Neural cell (in vitro differentiated cells): ENCODE data around the gene SULF2. TPM values are rescaled to one million over a fixed set of nuclear protein-coding genes. Genes with fewer than 3 reads are reported as not detected.

Experiments used
- H2AFZ ChIP-seq: fragments of 200-600, 300-800 bp; sonication (generic), shearing (Covaris generic); 2 replicates; pipeline ENCODE4 v1.6.0; 2014; ENCODE audit warnings: low read depth, mild to moderate bottlenecking, antibody characterized with exemption, low read length, moderate library complexity
- H3F3A ChIP-seq: fragments of 200-600 bp; shearing (Covaris generic); 2 replicates; pipeline ENCODE4 v1.6.1; 2016; ENCODE audit warnings: mild to moderate bottlenecking, moderate library complexity, mixed read lengths, antibody characterized with exemption, low read length; ENCODE audit not compliant: insufficient read depth, poor library complexity, severe bottlenecking
- H3K27ac ChIP-seq: fragments of 200-600, 300-800 bp; sonication (generic), shearing (Covaris generic); 2 replicates; pipeline ENCODE4 v1.5.1; 2014; ENCODE audit warnings: mild to moderate bottlenecking, low read length, moderate library complexity
- H3K27me3 ChIP-seq: fragments of 300-800, 200-600 bp; sonication (generic), shearing (Covaris generic); 2 replicates; pipeline ENCODE4 v1.6.0; 2014; ENCODE audit warnings: mild to moderate bottlenecking, low read depth, low read length, moderate library complexity; ENCODE audit not compliant: insufficient read depth
- H3K36me3 ChIP-seq: fragments of 300-800, 200-600 bp; sonication (generic), shearing (Covaris generic); 2 replicates; pipeline ENCODE4 v1.5.1; 2014; ENCODE audit warnings: mild to moderate bottlenecking, antibody characterized with exemption, low read length, moderate library complexity; ENCODE audit not compliant: insufficient read depth
- H3K4me2 ChIP-seq: fragments of 300-800, 200-600 bp; sonication (generic), shearing (Covaris generic); 2 replicates; pipeline ENCODE4 v1.6.0; 2014; ENCODE audit warnings: mild to moderate bottlenecking, low read length
- H3K4me3 ChIP-seq: fragments of 300-800, 200-600 bp; sonication (generic), shearing (Covaris generic); 2 replicates; pipeline ENCODE4 v1.5.1; 2014; ENCODE audit warnings: mild to moderate bottlenecking, low read length, moderate library complexity
- H3K79me2 ChIP-seq: fragments of 200-600 bp; shearing (Covaris generic); replicated peaks from 2 replicates; pipeline ENCODE4 v1.6.0; 2014; ENCODE audit warnings: mild to moderate bottlenecking, low read length, moderate library complexity; ENCODE audit not compliant: insufficient read depth
- H3K9ac ChIP-seq: fragments of 300-800, 200-600 bp; sonication (generic), shearing (Covaris generic); 2 replicates; pipeline ENCODE4 v1.6.1; 2016; ENCODE audit warnings: mild to moderate bottlenecking, low read length, mixed read lengths
- H3K9me2 ChIP-seq: fragments of 200-600 bp; shearing (Covaris generic); 2 replicates; pipeline ENCODE4 v1.6.1; 2016; ENCODE audit warnings: mild to moderate bottlenecking, low read length, mixed read lengths; ENCODE audit not compliant: insufficient read depth
- H3K9me3 ChIP-seq: fragments of 200-600, 300-800 bp; sonication (generic), shearing (Covaris generic); 2 replicates; pipeline ENCODE4 v1.6.1; 2016; ENCODE audit warnings: mild to moderate bottlenecking, mixed run types, low read length, moderate library complexity, mixed read lengths
- H4K20me1 ChIP-seq: fragments of 200-600 bp; shearing (Covaris generic); 2 replicates; pipeline ENCODE4 v1.6.1; 2016; ENCODE audit warnings: mild to moderate bottlenecking, mixed run types; ENCODE audit not compliant: insufficient read depth
- CTCF ChIP-seq: fragments of 450-650 bp; IDR thresholded peaks from 2 replicates; pipeline ENCODE4 v1.5.1; 2014; ENCODE audit warnings: antibody characterized with exemption, mild to moderate bottlenecking, moderate library complexity; ENCODE audit not compliant: poor library complexity, severe bottlenecking
- EP300 ChIP-seq: fragments of 450-650 bp; conservative IDR thresholded peaks from 2 replicates; pipeline ENCODE4 v1.6.1; 2014; ENCODE audit warnings: antibody characterized with exemption, mild to moderate bottlenecking, moderate library complexity; ENCODE audit not compliant: poor library complexity, severe bottlenecking
- EZH2 ChIP-seq: fragments of 200-600, 300-800 bp; shearing (Covaris generic), sonication (generic); IDR thresholded peaks from 2 replicates; pipeline ENCODE4 v1.6.1; 2014; ENCODE audit warnings: antibody characterized with exemption, low read length, borderline replicate concordance, mild to moderate bottlenecking; ENCODE audit not compliant: insufficient read depth, poor library complexity, severe bottlenecking
- MXI1 ChIP-seq: fragments of 450-650 bp; conservative IDR thresholded peaks from 2 replicates; pipeline ENCODE4 v1.6.1; 2014; ENCODE audit warnings: antibody characterized with exemption, mild to moderate bottlenecking; ENCODE audit not compliant: poor library complexity, severe bottlenecking
- POLR2AphosphoS5 ChIP-seq: IDR thresholded peaks from 2 replicates; pipeline ENCODE4 v1.6.1; 2012
- RAD21 ChIP-seq: fragments of 450-650 bp; conservative IDR thresholded peaks from 2 replicates; pipeline ENCODE4 v1.6.1; 2014; ENCODE audit warnings: antibody characterized with exemption, mild to moderate bottlenecking, moderate library complexity
- REST ChIP-seq: IDR thresholded peaks from 2 replicates; pipeline ENCODE4 v1.6.1; 2012; ENCODE audit warnings: borderline replicate concordance
- SMC3 ChIP-seq: fragments of 450-650 bp; conservative IDR thresholded peaks from 2 replicates; pipeline ENCODE4 v1.6.1; 2014; ENCODE audit warnings: antibody characterized with exemption, mild to moderate bottlenecking, moderate library complexity; ENCODE audit not compliant: poor library complexity
- TAF1 ChIP-seq: IDR thresholded peaks from 2 replicates; pipeline ENCODE4 v1.6.1; 2012; ENCODE audit warnings: low read depth
- polyA plus RNA-seq: library from polyadenylated mRNA; depleted of rRNA; stranded (reverse); fragments of >200 nt; gene quantifications from 2 replicates; pipeline ENCODE4 v1.2.3, GENCODE V29; 2014

Gene SULF2
- polyA plus RNA-seq, 1 donor from 2014 or later = 30.0 TPM

- Histone ChIP-seq H4K20me1 (no peaks in the 10 kb centered on the region), H3K4me3 (no peak overlapping the region), H3K9me2 (no peaks in the 10 kb centered on the region), H3K79me2 (no peaks in the 10 kb centered on the region), H3K36me3 (no peaks in the 10 kb centered on the region), H3K9ac (no peak overlapping the region), H3K4me2 (no peak overlapping the region), H3K27me3 (no peaks in the 10 kb centered on the region), H3F3A (no peaks in the 10 kb centered on the region), H3K27ac (no peak overlapping the region), H2AFZ (no peak overlapping the region), H3K9me3 (no peaks in the 10 kb centered on the region)
- TF ChIP-seq REST (no peak), RAD21 (no peak), MXI1 (no peak), CTCF (no peak), POLR2AphosphoS5 (no peak), SMC3 (no peak), TAF1 (no peak), EZH2 (no peak), EP300 (no peak)
These were observed 81.5 kb downstream of the SULF2 start for GRCh38 chr20:47703748-47704147.

- H3K9me3 ChIP-seq = no peaks in the 10 kb centered on the region
- no peak overlapping the region for H3K27ac ChIP-seq
- H4K20me1 ChIP-seq = no peaks in the 10 kb centered on the region
- H3K9me2 ChIP-seq = no peaks in the 10 kb centered on the region
- no peaks in the 10 kb centered on the region for H3K79me2 ChIP-seq
- H3F3A ChIP-seq = no peaks in the 10 kb centered on the region
- H3K4me3 ChIP-seq = no peak overlapping the region
- no peak overlapping the region for H3K9ac ChIP-seq
- no peak for TF ChIP-seq EZH2
- H3K4me2 ChIP-seq = no peak overlapping the region
- no peaks in the 10 kb centered on the region for H3K27me3 ChIP-seq
- no peak overlapping the region for H2AFZ ChIP-seq
- no peaks in the 10 kb centered on the region for H3K36me3 ChIP-seq
These were observed 83.7 kb downstream of the SULF2 start for GRCh38 chr20:47701612-47702011.

- H3K79me2 ChIP-seq = no peaks in the 10 kb centered on the region
- H3K27ac ChIP-seq = no peak overlapping the region
These were observed 85.0 kb downstream of the SULF2 start for GRCh38 chr20:47700327-47700726.

More at GRCh38 chr20:47700327-47700726, 85.0 kb downstream of the SULF2 start:
- Histone ChIP-seq H3K4me2 (no peak overlapping the region), H4K20me1 (no peaks in the 10 kb centered on the region), H3K36me3 (no peaks in the 10 kb centered on the region), H3K9me2 (no peaks in the 10 kb centered on the region), H3K27me3 (no peaks in the 10 kb centered on the region), H3K9me3 (no peaks in the 10 kb centered on the region), H3F3A (no peaks in the 10 kb centered on the region), H2AFZ (no peak overlapping the region), H3K9ac (no peak overlapping the region), H3K4me3 (no peak overlapping the region)
- no peak for TF ChIP-seq CTCF
- TF ChIP-seq REST = no peak
- no peak for TF ChIP-seq SMC3
- no peak for TF ChIP-seq TAF1
- TF ChIP-seq MXI1 = no peak
- TF ChIP-seq EZH2 = no peak
- TF ChIP-seq RAD21 = no peak
- TF ChIP-seq EP300 = no peak
- no peak for TF ChIP-seq POLR2AphosphoS5
